OCI-LY1 (cell line): ENCODE results near the gene AKAP1.

Source experiments
- H2AFZ ChIP-seq: fragments of 200-600 bp; sonication (generic), shearing (Covaris generic); 2 replicates; pipeline ENCODE4 v1.6.0; 2014; ENCODE audit warnings: antibody characterized with exemption, mild to moderate bottlenecking, low read length
- H3F3A ChIP-seq: fragments of 200-600 bp; sonication (generic), shearing (Covaris generic); 2 replicates; pipeline ENCODE4 v1.6.0; 2014; ENCODE audit warnings: mild to moderate bottlenecking, antibody characterized with exemption, low read length, moderate library complexity; ENCODE audit not compliant: insufficient read depth
- H3K27ac ChIP-seq: fragments of 200-600 bp; sonication (generic); 2 replicates; pipeline ENCODE4 v1.5.1; 2014; ENCODE audit warnings: low read length, mixed run types, mild to moderate bottlenecking, low read depth; ENCODE audit not compliant: poor library complexity, severe bottlenecking
- H3K27me3 ChIP-seq: fragments of 200-600 bp; sonication (generic); 2 replicates; pipeline ENCODE4 v1.6.0; 2014; ENCODE audit warnings: antibody characterized with exemption, mild to moderate bottlenecking, low read length, moderate library complexity; ENCODE audit not compliant: insufficient read depth
- H3K36me3 ChIP-seq: fragments of 200-600 bp; sonication (generic); 2 replicates; pipeline ENCODE4 v1.6.1; 2014; ENCODE audit warnings: mild to moderate bottlenecking, antibody characterized with exemption, low read length, moderate library complexity, mixed read lengths; ENCODE audit not compliant: insufficient read depth
- H3K4me1 ChIP-seq: fragments of 200-600 bp; sonication (generic); 2 replicates; pipeline ENCODE4 v1.5.1; 2014; ENCODE audit warnings: mild to moderate bottlenecking, low read length, moderate library complexity; ENCODE audit not compliant: insufficient read depth, severe bottlenecking
- H3K4me2 ChIP-seq: fragments of 200-600 bp; sonication (generic), shearing (Covaris generic); 2 replicates; pipeline ENCODE4 v1.6.1; 2014; ENCODE audit warnings: low read length
- H3K4me3 ChIP-seq: fragments of 200-600 bp; sonication (generic); 2 replicates; pipeline ENCODE4 v1.5.1; 2014; ENCODE audit warnings: low read length, low read depth, mild to moderate bottlenecking, mixed read lengths; ENCODE audit not compliant: poor library complexity, severe bottlenecking
- H3K79me2 ChIP-seq: fragments of 200-600 bp; shearing (Covaris generic); 2 replicates; pipeline ENCODE4 v1.6.1; 2016; ENCODE audit warnings: mixed run types, low read length, mixed read lengths; ENCODE audit not compliant: insufficient read depth
- H3K9ac ChIP-seq: fragments of 200-600 bp; sonication (generic), shearing (Covaris generic); 2 replicates; pipeline ENCODE4 v1.6.1; 2014; ENCODE audit warnings: mild to moderate bottlenecking, low read length, mixed read lengths
- H3K9me2 ChIP-seq: fragments of 200-600 bp; sonication (generic), shearing (Covaris generic); 2 replicates; pipeline ENCODE4 v1.6.1; 2014; ENCODE audit warnings: low read depth, mild to moderate bottlenecking, low read length, mixed read lengths
- H3K9me3 ChIP-seq: fragments of 200-600 bp; shearing (Covaris generic); 2 replicates; pipeline ENCODE4 v1.6.1; 2014; ENCODE audit warnings: low read length, mixed read lengths
- H4K20me1 ChIP-seq: fragments of 200-600 bp; sonication (generic), shearing (Covaris generic); 2 replicates; pipeline ENCODE4 v1.6.0; 2016; ENCODE audit warnings: mild to moderate bottlenecking, low read length; ENCODE audit not compliant: insufficient read depth
- EZH2 ChIP-seq: fragments of 200-600 bp; sonication (generic), shearing (Covaris generic); IDR thresholded peaks from 2 replicates; pipeline ENCODE4 v1.8.0; 2017; ENCODE audit warnings: borderline replicate concordance, mixed run types, mild to moderate bottlenecking, antibody characterized with exemption, low read length, moderate library complexity, mixed read lengths
- TF ChIP-seq, protein P1 (sequence below): fragments of 200-600 bp; sonication (generic), shearing (Covaris generic); IDR thresholded peaks from 2 replicates; pipeline ENCODE4 v1.5.1; 2017; ENCODE audit warnings: mild to moderate bottlenecking, antibody characterized with exemption, low read length, moderate library complexity, mixed read lengths

AKAP1 gene

DNA sequence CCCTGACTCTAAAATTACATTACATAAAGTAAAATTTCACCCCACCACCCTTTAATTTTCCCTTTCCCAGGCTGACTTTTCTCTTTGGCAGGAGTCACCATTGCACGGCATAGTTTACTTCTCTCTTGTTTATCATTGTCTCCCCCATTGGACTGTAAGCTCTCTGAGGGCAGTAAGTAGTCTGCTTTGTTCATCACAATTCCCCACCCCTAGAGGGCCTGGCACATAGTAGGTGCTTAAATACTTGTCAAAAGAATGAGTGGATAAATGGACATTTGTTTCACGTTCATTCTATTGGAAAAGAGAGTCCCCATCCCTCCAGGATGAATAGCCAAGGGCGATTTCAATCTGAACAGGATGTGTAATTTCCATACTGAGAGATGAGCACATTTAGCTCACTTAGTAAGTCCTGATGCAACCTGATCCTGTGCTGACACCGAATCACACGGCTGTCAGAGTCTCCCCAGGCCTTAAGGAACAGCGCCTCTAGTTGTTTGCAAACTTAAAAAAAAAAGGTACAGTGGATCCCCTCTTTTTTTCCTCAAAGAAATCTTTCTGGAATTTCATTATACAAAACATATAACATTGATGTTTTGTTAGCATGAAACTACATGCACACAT lies 54.0 kb downstream of the AKAP1 start:
- H3K4me3 ChIP-seq: no peak overlapping the region
- no peak for TF ChIP-seq EZH2
- TF ChIP-seq, protein P1, sequence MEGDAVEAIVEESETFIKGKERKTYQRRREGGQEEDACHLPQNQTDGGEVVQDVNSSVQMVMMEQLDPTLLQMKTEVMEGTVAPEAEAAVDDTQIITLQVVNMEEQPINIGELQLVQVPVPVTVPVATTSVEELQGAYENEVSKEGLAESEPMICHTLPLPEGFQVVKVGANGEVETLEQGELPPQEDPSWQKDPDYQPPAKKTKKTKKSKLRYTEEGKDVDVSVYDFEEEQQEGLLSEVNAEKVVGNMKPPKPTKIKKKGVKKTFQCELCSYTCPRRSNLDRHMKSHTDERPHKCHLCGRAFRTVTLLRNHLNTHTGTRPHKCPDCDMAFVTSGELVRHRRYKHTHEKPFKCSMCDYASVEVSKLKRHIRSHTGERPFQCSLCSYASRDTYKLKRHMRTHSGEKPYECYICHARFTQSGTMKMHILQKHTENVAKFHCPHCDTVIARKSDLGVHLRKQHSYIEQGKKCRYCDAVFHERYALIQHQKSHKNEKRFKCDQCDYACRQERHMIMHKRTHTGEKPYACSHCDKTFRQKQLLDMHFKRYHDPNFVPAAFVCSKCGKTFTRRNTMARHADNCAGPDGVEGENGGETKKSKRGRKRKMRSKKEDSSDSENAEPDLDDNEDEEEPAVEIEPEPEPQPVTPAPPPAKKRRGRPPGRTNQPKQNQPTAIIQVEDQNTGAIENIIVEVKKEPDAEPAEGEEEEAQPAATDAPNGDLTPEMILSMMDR: no peak
- H3F3A ChIP-seq: no peaks in the 10 kb centered on the region
- no peak overlapping the region for H3K4me2 ChIP-seq
- no peaks in the 10 kb centered on the region for H3K9me2 ChIP-seq
- no peaks in the 10 kb centered on the region for H3K27me3 ChIP-seq
- no peaks in the 10 kb centered on the region for H4K20me1 ChIP-seq
- H3K4me1 ChIP-seq: no peaks in the 10 kb centered on the region
- no peak overlapping the region for H3K9ac ChIP-seq
- H3K36me3 ChIP-seq: no peaks in the 10 kb centered on the region
- no peaks in the 10 kb centered on the region for H3K9me3 ChIP-seq
- no peaks in the 10 kb centered on the region for H3K79me2 ChIP-seq
- H3K27ac ChIP-seq: no peak overlapping the region
- no peak overlapping the region for H2AFZ ChIP-seq

DNA sequence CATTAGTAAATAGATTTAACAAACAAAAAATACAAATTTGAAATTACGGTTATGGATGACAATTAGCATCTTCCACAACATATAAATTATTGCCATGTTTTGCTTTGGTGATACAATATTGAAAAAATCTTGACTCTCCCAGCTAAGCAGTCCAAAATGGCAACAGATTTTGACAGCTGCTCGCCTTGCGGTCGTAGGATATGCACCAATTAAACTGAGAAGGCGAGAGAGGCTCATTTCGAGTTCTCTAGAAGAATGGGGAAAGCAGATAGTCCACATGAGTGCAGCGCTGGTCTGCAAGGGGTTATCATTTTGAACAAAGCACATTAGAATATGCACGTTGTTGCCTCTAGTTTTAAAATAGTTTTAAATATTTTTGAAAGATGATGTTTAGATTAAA lies 55.3 kb downstream of the AKAP1 start:
- H3F3A ChIP-seq: no peaks in the 10 kb centered on the region
- no peak overlapping the region for H3K9ac ChIP-seq
- no peaks in the 10 kb centered on the region for H4K20me1 ChIP-seq
- H3K79me2 ChIP-seq: no peaks in the 10 kb centered on the region
- H3K27me3 ChIP-seq: 0 out of 2 replicates have a peak, but pooled peaks cover 2% of the 10 kb centered on the region
- TF ChIP-seq, protein P1: no peak
- TF ChIP-seq EZH2: no peak
- H3K4me3 ChIP-seq: no peak overlapping the region
- no peak overlapping the region for H3K4me2 ChIP-seq
- no peaks in the 10 kb centered on the region for H3K36me3 ChIP-seq
- H3K9me3 ChIP-seq: no peaks in the 10 kb centered on the region
- H3K27ac ChIP-seq: no peak overlapping the region
- no peak overlapping the region for H2AFZ ChIP-seq
- H3K9me2 ChIP-seq: no peaks in the 10 kb centered on the region
- H3K4me1 ChIP-seq: no peaks in the 10 kb centered on the region

DNA sequence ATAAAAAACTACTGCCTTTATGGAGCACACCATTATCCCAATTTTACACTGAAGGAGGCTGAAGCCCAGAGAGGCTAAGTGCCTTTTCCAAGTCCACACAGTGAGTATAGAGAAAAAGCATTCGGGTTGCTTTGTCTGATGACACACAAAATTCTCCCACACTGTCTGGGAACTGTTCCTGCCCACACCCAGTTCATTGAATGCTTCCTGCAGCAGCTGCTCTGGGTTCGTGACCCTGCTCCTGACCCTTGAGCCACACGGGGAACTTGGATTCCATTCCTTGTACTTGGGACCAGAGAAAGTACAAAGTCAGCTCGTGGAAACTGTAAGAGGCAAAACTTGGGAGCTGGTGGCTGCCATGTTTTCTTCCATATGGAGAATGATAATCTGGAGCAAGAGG lies 57.9 kb downstream of the AKAP1 start:
- TF ChIP-seq EZH2: no peak
- TF ChIP-seq, protein P1: no peak
- H3K36me3 ChIP-seq: no peaks in the 10 kb centered on the region
- no peaks in the 10 kb centered on the region for H3K79me2 ChIP-seq
- no peak overlapping the region for H2AFZ ChIP-seq
- no peaks in the 10 kb centered on the region for H3K9me3 ChIP-seq
- no peaks in the 10 kb centered on the region for H3F3A ChIP-seq
- H3K4me3 ChIP-seq: no peak overlapping the region
- no peak overlapping the region for H3K9ac ChIP-seq
- H3K4me1 ChIP-seq: no peaks in the 10 kb centered on the region
- no peak overlapping the region for H3K27ac ChIP-seq
- no peaks in the 10 kb centered on the region for H3K9me2 ChIP-seq
- 0 out of 2 replicates have a peak, but pooled peaks cover 5% of the 10 kb centered on the region for H3K27me3 ChIP-seq
- H3K4me2 ChIP-seq: no peak overlapping the region
- no peaks in the 10 kb centered on the region for H4K20me1 ChIP-seq
